Transverse colon (tissue), 4 donors: ENCODE results near the gene OSTN. TPM values are rescaled to one million over a fixed set of nuclear protein-coding genes. Genes with fewer than 3 reads are reported as not detected.

Experiments used
- DNase-seq: peaks from one replicate; pipeline ENCODE4 v3.0.0-alpha.2; 2019
- H3K27ac ChIP-seq, 4 donors: fragments of 200-600 bp; sonication (generic); 2 replicates each; pipeline ENCODE4 v1.5.1; 2016 to 2018; ENCODE audit warnings: inconsistent platforms in 4 of 4
- H3K27me3 ChIP-seq: fragments of 200-600 bp; sonication (generic); 2 replicates; pipeline ENCODE4 v1.5.1; 2017; ENCODE audit warnings: inconsistent platforms
- H3K36me3 ChIP-seq, 4 donors: fragments of 200-600 bp; sonication (generic); 2 replicates each; pipeline ENCODE4 v1.5.1; 2017 to 2019; ENCODE audit warnings: inconsistent platforms in 4 of 4
- H3K4me1 ChIP-seq, 4 donors: fragments of 200-600 bp; sonication (generic); 2 replicates each; pipeline ENCODE4 v1.5.1; 2017 to 2020; ENCODE audit warnings: inconsistent platforms in 4 of 4
- H3K4me3 ChIP-seq, 4 donors: fragments of 200-600 bp; sonication (generic); 1 replicate in 1 of 4; 2 replicates in 3 of 4; pipeline versions ENCODE4 v1.5.1 to v1.6.1; 2017 to 2019; ENCODE audit warnings: inconsistent platforms in 4 of 4
- H3K9me3 ChIP-seq, 2 donors: fragments of 200-600 bp; sonication (generic); 2 replicates each; pipeline ENCODE4 v1.5.1; 2017 to 2019; ENCODE audit warnings: inconsistent platforms in 2 of 2
- CTCF ChIP-seq, 5 experiments: fragments of 200-600 bp in 3 of 5; fragments of 450-650 bp in 2 of 5; sonication (generic) in 3 of 5; IDR thresholded peaks; 1 replicate in 2 of 5; 2 replicates in 3 of 5; pipeline ENCODE4 v1.5.1; 2016 to 2017; ENCODE audit warnings: antibody characterized with exemption in 5 of 5, inconsistent platforms in 3 of 5, mild to moderate bottlenecking in 2 of 5, moderate library complexity in 1 of 5
- EP300 ChIP-seq: sonication (generic); formaldehyde crosslinking; IDR thresholded peaks from one replicate; pipeline ENCODE4 v1.6.1; 2017; ENCODE audit warnings: antibody characterized with exemption, low read depth
- POLR2A ChIP-seq: fragments of 450-650 bp; IDR thresholded peaks from one replicate; pipeline ENCODE4 v1.6.1; 2016; ENCODE audit warnings: antibody characterized with exemption, mild to moderate bottlenecking, moderate library complexity
- POLR2AphosphoS5 ChIP-seq, 3 donors: sonication (generic); formaldehyde crosslinking; IDR thresholded peaks; one replicate each; pipeline ENCODE4 v1.6.1; 2016; ENCODE audit warnings: antibody characterized with exemption in 3 of 3
- WGBS, 2 donors: methylation state at CpG; one replicate each; pipeline ENCODE4 v1.1.5; 2018; ENCODE audit warnings: low coverage in 1 of 2; 5-methylcytosine and 5-hydroxymethylcytosine counted together
- in situ Hi-C, 4 donors: fragments of 200-750 bp; cut with MboI; loops; one replicate each; pipeline versions ENCODE4 v1.15.0 to v1.15.1; 2017; ENCODE audit warnings: low sequenced_read_pairs in 3 of 4, low pct_ligation_motif_present in 1 of 4, low pct_unique_long_range_greater_than_20kb in 1 of 4
- intact Hi-C: fragments of 100-400 bp; cut with DNase I; formaldehyde crosslinking; loops from one replicate; pipeline ENCODE4 v1.15.1; 2023; ENCODE audit warnings: low total_unique reads
- total RNA-seq, 4 donors: library from RNA; depleted of rRNA; stranded (reverse); fragments of >200 nt; gene quantifications; one replicate each; pipeline ENCODE4 v1.1.0, GENCODE V29; 2016

Gene OSTN
- total RNA-seq, 4 donors from 2014 or later: 0.14 to 0.16 TPM; not detected in 2

GRCh38 chr3:191275751-191276150, 76.7 kb downstream of the OSTN start:
- no peak for DNase-seq
- no peaks in the 10 kb centered on the region for H3K27me3 ChIP-seq
- no peak overlapping the region for H3K27ac ChIP-seq
- intact Hi-C loops (no loop called here), in situ Hi-C loops (no loop called here)
- TF ChIP-seq CTCF (IDR thresholded peaks at IDR 0.05): no peak
- no peak for TF ChIP-seq POLR2AphosphoS5 (IDR thresholded peaks at IDR 0.05)
- no peak for TF ChIP-seq EP300
- no peak for TF ChIP-seq POLR2A
- H3K4me1 ChIP-seq: no peaks in the 10 kb centered on the region
- no peaks in the 10 kb centered on the region for H3K36me3 ChIP-seq
- no peak overlapping the region for H3K4me3 ChIP-seq
- H3K9me3 ChIP-seq: no peaks in the 10 kb centered on the region

GRCh38 chr3:191280111-191280510, 81.1 kb downstream of the OSTN start:
- H3K4me1 ChIP-seq: no peaks in the 10 kb centered on the region
- TF ChIP-seq EP300: no peak
- no peak for TF ChIP-seq POLR2AphosphoS5 (IDR thresholded peaks at IDR 0.05)
- TF ChIP-seq POLR2A: no peak
- no peak for TF ChIP-seq CTCF (IDR thresholded peaks at IDR 0.05)
- intact Hi-C loops (no loop called here), in situ Hi-C loops (no loop called here)
- no peaks in the 10 kb centered on the region for H3K36me3 ChIP-seq
- H3K4me3 ChIP-seq: no peak overlapping the region
- no peak for DNase-seq
- H3K27ac ChIP-seq: no peak overlapping the region
- H3K9me3 ChIP-seq: no peaks in the 10 kb centered on the region
- H3K27me3 ChIP-seq: no peaks in the 10 kb centered on the region
- WGBS, 2 donors: 24 to 29% methylated on average over 1 of the region's 1 CpG

- in situ Hi-C loops (no loop called here), intact Hi-C loops (no loop called here)
- Histone ChIP-seq H3K4me1 (no peaks in the 10 kb centered on the region), H3K9me3 (no peaks in the 10 kb centered on the region), H3K36me3 (no peaks in the 10 kb centered on the region), H3K27me3 (no peaks in the 10 kb centered on the region), H3K4me3 (no peak overlapping the region), H3K27ac (no peak overlapping the region)
- DNase-seq: no peak
- TF ChIP-seq CTCF (IDR thresholded peaks at IDR 0.05) (no peak), EP300 (no peak), POLR2A (no peak), POLR2AphosphoS5 (IDR thresholded peaks at IDR 0.05) (no peak)
These were observed 81.8 kb downstream of the OSTN start for GRCh38 chr3:191280882-191281281.

GRCh38 chr3:191282251-191283185, 83.5 kb downstream of the OSTN start:
- no peak overlapping the region for H3K4me3 ChIP-seq
- H3K27me3 ChIP-seq: no peaks in the 10 kb centered on the region
- no peaks in the 10 kb centered on the region for H3K36me3 ChIP-seq
- intact Hi-C loops (no loop called here), in situ Hi-C loops (no loop called here)
- 55 to 61% methylated on average over 4 of the region's 4 CpGs for WGBS, 2 donors
- no peak for DNase-seq
- no peaks in the 10 kb centered on the region for H3K4me1 ChIP-seq
- TF ChIP-seq EP300: no peak
- TF ChIP-seq POLR2A: no peak
- no peak for TF ChIP-seq CTCF (IDR thresholded peaks at IDR 0.05)
- no peak for TF ChIP-seq POLR2AphosphoS5 (IDR thresholded peaks at IDR 0.05)
- H3K27ac ChIP-seq: no peak overlapping the region
- H3K9me3 ChIP-seq: no peaks in the 10 kb centered on the region
